CD4-positive, alpha-beta T cell (primary cell): ENCODE measurements around the gene PDE3A. TPM values are rescaled to one million over a fixed set of nuclear protein-coding genes. Genes with fewer than 3 reads are reported as not detected.

Experiments
- ATAC-seq: fragments of 200-7000 bp; cut with Tn5 transposase; one replicate; pipeline ENCODE4 v1.10.0; 2022; ENCODE audit warnings: mild to moderate bottlenecking; ENCODE audit not compliant: poor library complexity
- CTCF ChIA-PET: fragments of 350-600 bp; sonication (Branson Sonifier 250); formaldehyde crosslinking; loops from one replicate; lab custom pipeline; 2021; ENCODE audit warnings: antibody characterized with exemption, inconsistent platforms; lab: Charles Lee
- POLR2A ChIA-PET: fragments of 350-600 bp; sonication (Branson Sonifier 250); formaldehyde crosslinking; loops from one replicate; lab custom pipeline; 2021; ENCODE audit warnings: antibody characterized with exemption, inconsistent platforms; lab: Charles Lee
- DNase-seq, 14 experiments: peaks; one replicate each; pipeline ENCODE4 v3.0.0-alpha.2; 2013 to 2020; ENCODE audit warnings: mixed read lengths in 2 of 14
- H3K27ac ChIP-seq, 2 donors: one replicate each; pipeline versions ENCODE4 v1.5.1 to v1.7.0; 2013; ENCODE audit warnings: low read length in 2 of 2, low read depth in 1 of 2, mild to moderate bottlenecking in 1 of 2
- H3K27me3 ChIP-seq, 2 experiments: 1 replicate in 1 of 2; 2 replicates in 1 of 2; pipeline versions ENCODE4 v1.6.1 to v1.7.0; 2013; ENCODE audit warnings: low read length in 2 of 2, control low read depth in 1 of 2, mild to moderate bottlenecking in 1 of 2, moderate library complexity in 1 of 2; ENCODE audit not compliant: insufficient read depth in 2 of 2, control insufficient read depth in 1 of 2
- H3K36me3 ChIP-seq: one replicate; pipeline ENCODE4 v1.6.1; 2013; ENCODE audit warnings: low read length, control low read depth; ENCODE audit not compliant: insufficient read depth
- H3K4me1 ChIP-seq: one replicate; pipeline ENCODE4 v1.6.1; 2013; ENCODE audit warnings: low read length, control low read depth; ENCODE audit not compliant: insufficient read depth
- H3K4me3 ChIP-seq: one replicate; pipeline ENCODE4 v1.5.1; 2013; ENCODE audit warnings: mild to moderate bottlenecking, low read length, moderate library complexity
- H3K9me3 ChIP-seq, 2 experiments: 1 replicate in 1 of 2; 2 replicates in 1 of 2; pipeline versions ENCODE4 v1.6.1 to v1.7.0; 2013; ENCODE audit warnings: low read length in 2 of 2, mild to moderate bottlenecking in 2 of 2, control low read depth in 1 of 2, moderate library complexity in 1 of 2; ENCODE audit not compliant: control insufficient read depth in 1 of 2, insufficient read depth in 1 of 2
- H3K27ac Mint-ChIP-seq: one replicate; pipeline ENCODE4 v1.8.0; 2020; ENCODE audit warnings: mixed read lengths
- H3K27me3 Mint-ChIP-seq: one replicate; pipeline ENCODE4 v1.8.0; 2021; ENCODE audit warnings: mixed read lengths
- H3K36me3 Mint-ChIP-seq: one replicate; pipeline ENCODE4 v1.8.0; 2021; ENCODE audit warnings: low read depth, mixed read lengths
- H3K4me1 Mint-ChIP-seq: one replicate; pipeline ENCODE4 v1.8.0; 2021; ENCODE audit warnings: low read depth, mixed read lengths
- H3K4me3 Mint-ChIP-seq: one replicate; pipeline ENCODE4 v1.8.0; 2020; ENCODE audit warnings: mild to moderate bottlenecking, mixed read lengths
- H3K9me3 Mint-ChIP-seq: one replicate; pipeline ENCODE4 v1.8.0; 2020; ENCODE audit warnings: mixed read lengths
- CTCF ChIP-seq: fragments of 200-600 bp; IDR thresholded peaks from one replicate; pipeline ENCODE4 v1.8.0; 2022; ENCODE audit warnings: antibody characterized with exemption, mild to moderate bottlenecking
- intact Hi-C, 2 experiments: fragments of 100-400 bp; cut with DNase I in 1 of 2; cut with micrococcal nuclease in 1 of 2; formaldehyde crosslinking; loops; one replicate each; pipeline versions ENCODE4 v1.15.1 to v1.9.0; 2023 to 2025; cut with DNase I, micrococcal nuclease
- total RNA-seq, 174 experiments: library from RNA in 2 of 174; stranded (reverse) in 2 of 174; gene quantifications; one replicate each; pipeline ENCODE4 v1.2.3 and lab custom pipeline; 2021 to 2026

Gene PDE3A
- total RNA-seq, 2 experiments from 2014 or later: not detected

- Histone ChIP-seq H3K36me3 (no peaks in the 10 kb centered on the region), H3K27ac (no peak overlapping the region), H3K4me1 (no peaks in the 10 kb centered on the region), H3K4me3 (no peak overlapping the region), H3K9me3 (no peaks in the 10 kb centered on the region), H3K27me3 (no peaks in the 10 kb centered on the region)
- Mint-ChIP-seq H3K27me3 (no peaks in the 10 kb centered on the region), H3K36me3 (no peaks in the 10 kb centered on the region), H3K4me1 (no peaks in the 10 kb centered on the region), H3K4me3 (no peak overlapping the region), H3K27ac (no peak overlapping the region), H3K9me3 (no peaks in the 10 kb centered on the region)
- CTCF ChIA-PET: no interaction called here
- POLR2A ChIA-PET: no interaction called here
- ATAC-seq: no peak
- intact Hi-C loops: no loop called here
- no peak for DNase-seq
- no peak for TF ChIP-seq CTCF
These were observed 144.9 kb downstream of the PDE3A start for GRCh38 chr12:20513189-20513588.

- no peak for ATAC-seq
- Mint-ChIP-seq H3K9me3 (peaks cover 2% of the 10 kb centered on the region), H3K36me3 (no peaks in the 10 kb centered on the region), H3K4me1 (no peaks in the 10 kb centered on the region), H3K27me3 (no peaks in the 10 kb centered on the region), H3K4me3 (no peak overlapping the region), H3K27ac (no peak overlapping the region)
- Histone ChIP-seq H3K36me3 (no peaks in the 10 kb centered on the region), H3K27me3 (no peaks in the 10 kb centered on the region), H3K27ac (no peak overlapping the region), H3K4me3 (no peak overlapping the region), H3K4me1 (no peaks in the 10 kb centered on the region), H3K9me3 (no peaks in the 10 kb centered on the region)
- intact Hi-C loops: no loop called here
- DNase-seq: no peak
- TF ChIP-seq CTCF: no peak
- CTCF ChIA-PET: no interaction called here
- POLR2A ChIA-PET: no interaction called here
These were observed 146.3 kb downstream of the PDE3A start for GRCh38 chr12:20514598-20514997.

GRCh38 chr12:20520532-20520931 lies 152.2 kb downstream of the PDE3A start:
- no peaks in the 10 kb centered on the region for H3K36me3 ChIP-seq
- H3K27me3 Mint-ChIP-seq: no peaks in the 10 kb centered on the region
- no peak overlapping the region for H3K4me3 Mint-ChIP-seq
- no peak overlapping the region for H3K27ac ChIP-seq
- H3K9me3 Mint-ChIP-seq: peaks cover 2% of the 10 kb centered on the region
- ATAC-seq: no peak
- no peak for DNase-seq
- POLR2A ChIA-PET: no interaction called here
- H3K27ac Mint-ChIP-seq: no peak overlapping the region
- H3K27me3 ChIP-seq: no peaks in the 10 kb centered on the region
- no peaks in the 10 kb centered on the region for H3K4me1 ChIP-seq
- no peak for TF ChIP-seq CTCF
- H3K9me3 ChIP-seq: no peaks in the 10 kb centered on the region
- intact Hi-C loops: no loop called here
- CTCF ChIA-PET: no interaction called here
- no peaks in the 10 kb centered on the region for H3K36me3 Mint-ChIP-seq
- H3K4me1 Mint-ChIP-seq: no peaks in the 10 kb centered on the region
- H3K4me3 ChIP-seq: no peak overlapping the region
